ENCODE measurements around the gene SDHC.

DNA sequence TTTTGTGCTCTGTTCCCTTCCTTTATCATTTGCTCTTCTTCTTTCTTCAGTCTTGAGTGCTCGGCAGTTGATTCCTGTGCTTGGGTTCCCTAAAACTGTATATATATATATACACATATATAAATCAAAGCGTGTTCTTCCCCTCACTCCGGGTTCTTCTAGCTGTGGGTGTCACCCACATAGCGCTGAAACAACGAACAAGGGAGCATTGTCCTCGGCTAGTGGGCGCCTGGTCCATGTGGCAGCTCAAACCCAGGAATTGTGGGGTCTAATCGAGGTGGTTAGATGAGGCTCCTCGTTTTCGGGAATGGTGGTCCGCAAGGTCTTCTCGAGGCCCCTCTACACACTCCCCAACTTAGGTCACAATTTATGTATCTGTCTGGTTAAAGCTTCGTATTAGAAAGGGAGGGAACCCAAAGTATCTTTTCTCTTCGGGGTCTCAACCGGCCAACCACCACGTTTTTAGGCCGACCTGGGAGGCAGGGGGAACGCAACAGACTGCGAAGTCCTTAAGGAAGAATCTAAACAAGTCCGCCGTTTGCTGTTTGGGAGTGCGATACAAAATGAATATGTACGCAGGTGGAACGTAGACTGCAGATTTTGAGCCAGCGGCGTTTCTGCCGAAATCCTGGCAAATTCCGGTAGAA, 504 bp upstream of the SDHC start:
- TF ChIP-seq, protein P1, sequence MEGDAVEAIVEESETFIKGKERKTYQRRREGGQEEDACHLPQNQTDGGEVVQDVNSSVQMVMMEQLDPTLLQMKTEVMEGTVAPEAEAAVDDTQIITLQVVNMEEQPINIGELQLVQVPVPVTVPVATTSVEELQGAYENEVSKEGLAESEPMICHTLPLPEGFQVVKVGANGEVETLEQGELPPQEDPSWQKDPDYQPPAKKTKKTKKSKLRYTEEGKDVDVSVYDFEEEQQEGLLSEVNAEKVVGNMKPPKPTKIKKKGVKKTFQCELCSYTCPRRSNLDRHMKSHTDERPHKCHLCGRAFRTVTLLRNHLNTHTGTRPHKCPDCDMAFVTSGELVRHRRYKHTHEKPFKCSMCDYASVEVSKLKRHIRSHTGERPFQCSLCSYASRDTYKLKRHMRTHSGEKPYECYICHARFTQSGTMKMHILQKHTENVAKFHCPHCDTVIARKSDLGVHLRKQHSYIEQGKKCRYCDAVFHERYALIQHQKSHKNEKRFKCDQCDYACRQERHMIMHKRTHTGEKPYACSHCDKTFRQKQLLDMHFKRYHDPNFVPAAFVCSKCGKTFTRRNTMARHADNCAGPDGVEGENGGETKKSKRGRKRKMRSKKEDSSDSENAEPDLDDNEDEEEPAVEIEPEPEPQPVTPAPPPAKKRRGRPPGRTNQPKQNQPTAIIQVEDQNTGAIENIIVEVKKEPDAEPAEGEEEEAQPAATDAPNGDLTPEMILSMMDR (tag by site-specific recombination; IDR thresholded peaks at IDR 0.05), result no peak
- TF ChIP-seq ZNF19 (tag by site-specific recombination; IDR thresholded peaks at IDR 0.05; ENCODE audit: low read depth), result no peak
- TF ChIP-seq, protein P2, sequence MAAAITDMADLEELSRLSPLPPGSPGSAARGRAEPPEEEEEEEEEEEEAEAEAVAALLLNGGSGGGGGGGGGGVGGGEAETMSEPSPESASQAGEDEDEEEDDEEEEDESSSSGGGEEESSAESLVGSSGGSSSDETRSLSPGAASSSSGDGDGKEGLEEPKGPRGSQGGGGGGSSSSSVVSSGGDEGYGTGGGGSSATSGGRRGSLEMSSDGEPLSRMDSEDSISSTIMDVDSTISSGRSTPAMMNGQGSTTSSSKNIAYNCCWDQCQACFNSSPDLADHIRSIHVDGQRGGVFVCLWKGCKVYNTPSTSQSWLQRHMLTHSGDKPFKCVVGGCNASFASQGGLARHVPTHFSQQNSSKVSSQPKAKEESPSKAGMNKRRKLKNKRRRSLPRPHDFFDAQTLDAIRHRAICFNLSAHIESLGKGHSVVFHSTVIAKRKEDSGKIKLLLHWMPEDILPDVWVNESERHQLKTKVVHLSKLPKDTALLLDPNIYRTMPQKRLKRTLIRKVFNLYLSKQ (tag by site-specific recombination; IDR thresholded peaks at IDR 0.05; ENCODE audit: borderline replicate concordance), result no peak
